Measurements from ENCODE around the gene CALML5. TPM values are rescaled to one million over a fixed set of nuclear protein-coding genes. Genes with fewer than 3 reads are reported as not detected.
A peak's percentile ranks its signal among the peaks of the same experiment; 100 is the strongest.

CALML5 gene
- total RNA-seq, 4 donors from 2014 or later = not detected

- Histone ChIP-seq H3K4me1 (no peaks in the 10 kb centered on the region), H3K27ac (no peak overlapping the region), H3K9me3 (no peaks in the 10 kb centered on the region), H3K4me3 (replicated peaks in 1 of 3) (no peak overlapping the region), H3K36me3 (no peaks in the 10 kb centered on the region), H3K27me3 (no peaks in the 10 kb centered on the region)
- no peak for DNase-seq
- no peak for TF ChIP-seq POLR2A (IDR thresholded peaks at IDR 0.05)
- TF ChIP-seq CTCF (IDR thresholded peaks at IDR 0.05) = no peak
- intact Hi-C loops (cut with DNase I) = no loop called here
- 75 to 85% methylated on average over 8 to 10 of the region's 10 CpGs for WGBS, 2 donors
Observed at GRCh38 chr10:5527332-5528200, 28.2 kb upstream of the CALML5 start.

GRCh38 chr10:5526691-5527331, 27.4 kb upstream of the CALML5 start:
- H3K36me3 ChIP-seq = no peaks in the 10 kb centered on the region
- no peak for TF ChIP-seq CTCF (IDR thresholded peaks at IDR 0.05)
- TF ChIP-seq POLR2A (IDR thresholded peaks at IDR 0.05) = no peak
- no peak overlapping the region for H3K4me3 ChIP-seq (replicated peaks in 1 of 3)
- intact Hi-C loops (cut with DNase I) = no loop called here
- H3K27ac ChIP-seq = no peak overlapping the region
- H3K9me3 ChIP-seq = no peaks in the 10 kb centered on the region
- WGBS, 2 donors = 93 to 98% methylated on average over 5 to 7 of the region's 8 CpGs
- no peaks in the 10 kb centered on the region for H3K4me1 ChIP-seq
- no peaks in the 10 kb centered on the region for H3K27me3 ChIP-seq
- DNase-seq = no peak

GRCh38 chr10:5525561-5526341, 26.4 kb upstream of the CALML5 start:
- no peak for DNase-seq
- intact Hi-C loops (cut with DNase I) = no loop called here
- H3K27me3 ChIP-seq = no peaks in the 10 kb centered on the region
- no peak overlapping the region for H3K4me3 ChIP-seq (replicated peaks in 1 of 3)
- H3K27ac ChIP-seq = no peak overlapping the region
- no peaks in the 10 kb centered on the region for H3K4me1 ChIP-seq
- WGBS, 2 donors = 89 to 90% methylated on average over 28 to 31 of the region's 34 CpGs
- no peaks in the 10 kb centered on the region for H3K9me3 ChIP-seq
- TF ChIP-seq POLR2A (IDR thresholded peaks at IDR 0.05) = no peak
- TF ChIP-seq CTCF (IDR thresholded peaks at IDR 0.05) = no peak
- H3K36me3 ChIP-seq = no peaks in the 10 kb centered on the region

GRCh38 chr10:5524641-5525560, 25.5 kb upstream of the CALML5 start, which contains the start of gene CALML3:
Gene CALML3, plus strand, starts transcription at chr10:5524961. Its CDS starts 125 bp downstream, at chr10:5525086.
- Histone ChIP-seq H3K36me3 (no peaks in the 10 kb centered on the region), H3K27ac (no peak within 1 kb of the TSS), H3K27me3 (no peaks in the 10 kb centered on the region), H3K9me3 (no peaks in the 10 kb centered on the region), H3K4me1 (no peaks in the 10 kb centered on the region), H3K4me3 (replicated peaks in 1 of 3) (no peak within 1 kb of the TSS)
- 92 to 94% methylated on average over 53 to 63 of the region's 64 CpGs for WGBS, 2 donors
- TF ChIP-seq CTCF (IDR thresholded peaks at IDR 0.05) = no peak
- no peak for TF ChIP-seq POLR2A (IDR thresholded peaks at IDR 0.05)
- peak in 1 of 2 donors; percentile 2 for DNase-seq
- intact Hi-C loops (cut with DNase I) = no loop called here

All from thyroid gland (tissue), 4 donors.